Loucy (cell line): Measurements from ENCODE around the gene KCNMA1.

Experiments used
- H2AFZ ChIP-seq: fragments of 200-600 bp; sonication (generic); 2 replicates; pipeline ENCODE4 v1.6.0; 2016; ENCODE audit warnings: antibody characterized with exemption, mild to moderate bottlenecking, low read length, moderate library complexity
- H3F3A ChIP-seq: fragments of 200-600 bp; 2 replicates; pipeline ENCODE4 v1.6.0; 2016; ENCODE audit warnings: antibody characterized with exemption, low read depth, mild to moderate bottlenecking
- H3K27me3 ChIP-seq: fragments of 200-600 bp; sonication (generic); 2 replicates; pipeline ENCODE4 v1.6.1; 2014; ENCODE audit warnings: low read length, mild to moderate bottlenecking; ENCODE audit not compliant: insufficient read depth, poor library complexity, severe bottlenecking
- H3K36me3 ChIP-seq: fragments of 200-600 bp; sonication (generic); 2 replicates; pipeline ENCODE4 v1.6.1; 2016; ENCODE audit warnings: low read length; ENCODE audit not compliant: insufficient read depth
- H3K4me1 ChIP-seq: fragments of 200-600 bp; sonication (generic); 2 replicates; pipeline ENCODE4 v1.5.1; 2014; ENCODE audit warnings: low read length, mild to moderate bottlenecking; ENCODE audit not compliant: insufficient read depth, poor library complexity, severe bottlenecking
- H3K4me2 ChIP-seq: fragments of 200-600 bp; sonication (generic); 2 replicates; pipeline ENCODE4 v1.6.0; 2014; ENCODE audit warnings: antibody characterized with exemption, low read length, low read depth, mild to moderate bottlenecking; ENCODE audit not compliant: poor library complexity, severe bottlenecking
- H3K4me3 ChIP-seq: fragments of 200-600 bp; sonication (generic); 2 replicates; pipeline ENCODE4 v1.5.1; 2014; ENCODE audit warnings: low read length, mild to moderate bottlenecking, mixed read lengths; ENCODE audit not compliant: poor library complexity, severe bottlenecking
- H3K79me2 ChIP-seq: fragments of 200-600 bp; sonication (generic); 2 replicates; pipeline ENCODE4 v1.6.1; 2014; ENCODE audit warnings: low read length; ENCODE audit not compliant: insufficient read depth
- H3K9ac ChIP-seq: fragments of 200-600 bp; sonication (generic); 2 replicates; pipeline ENCODE4 v1.6.0; 2014; ENCODE audit warnings: mild to moderate bottlenecking, low read depth, low read length, moderate library complexity; ENCODE audit not compliant: poor library complexity, severe bottlenecking
- H3K9me2 ChIP-seq: fragments of 200-600 bp; sonication (generic); replicated peaks from 2 replicates; pipeline ENCODE4 v1.6.1; 2016; ENCODE audit warnings: low read depth, low read length, mixed read lengths
- H3K9me3 ChIP-seq: fragments of 200-600 bp; sonication (generic); 2 replicates; pipeline ENCODE4 v1.6.1; 2014; ENCODE audit warnings: mild to moderate bottlenecking, antibody characterized with exemption, low read length, low read depth; ENCODE audit not compliant: insufficient read depth
- H4K20me1 ChIP-seq: fragments of 200-600 bp; sonication (generic); 2 replicates; pipeline ENCODE4 v1.6.0; 2014; ENCODE audit warnings: antibody characterized with exemption, low read length, mild to moderate bottlenecking; ENCODE audit not compliant: insufficient read depth, poor library complexity, severe bottlenecking
- EZH2phosphoT487 ChIP-seq: fragments of 200-600 bp; IDR thresholded peaks from 2 replicates; pipeline ENCODE4 v1.6.1; 2018; ENCODE audit warnings: antibody characterized with exemption, mild to moderate bottlenecking, moderate library complexity, borderline replicate concordance
- TF ChIP-seq, protein P1 (sequence below): fragments of 200-600 bp; sonication (generic); conservative IDR thresholded peaks from 2 replicates; pipeline ENCODE4 v1.5.1; 2014; ENCODE audit warnings: mild to moderate bottlenecking, antibody characterized with exemption, low read length

KCNMA1 gene

DNA sequence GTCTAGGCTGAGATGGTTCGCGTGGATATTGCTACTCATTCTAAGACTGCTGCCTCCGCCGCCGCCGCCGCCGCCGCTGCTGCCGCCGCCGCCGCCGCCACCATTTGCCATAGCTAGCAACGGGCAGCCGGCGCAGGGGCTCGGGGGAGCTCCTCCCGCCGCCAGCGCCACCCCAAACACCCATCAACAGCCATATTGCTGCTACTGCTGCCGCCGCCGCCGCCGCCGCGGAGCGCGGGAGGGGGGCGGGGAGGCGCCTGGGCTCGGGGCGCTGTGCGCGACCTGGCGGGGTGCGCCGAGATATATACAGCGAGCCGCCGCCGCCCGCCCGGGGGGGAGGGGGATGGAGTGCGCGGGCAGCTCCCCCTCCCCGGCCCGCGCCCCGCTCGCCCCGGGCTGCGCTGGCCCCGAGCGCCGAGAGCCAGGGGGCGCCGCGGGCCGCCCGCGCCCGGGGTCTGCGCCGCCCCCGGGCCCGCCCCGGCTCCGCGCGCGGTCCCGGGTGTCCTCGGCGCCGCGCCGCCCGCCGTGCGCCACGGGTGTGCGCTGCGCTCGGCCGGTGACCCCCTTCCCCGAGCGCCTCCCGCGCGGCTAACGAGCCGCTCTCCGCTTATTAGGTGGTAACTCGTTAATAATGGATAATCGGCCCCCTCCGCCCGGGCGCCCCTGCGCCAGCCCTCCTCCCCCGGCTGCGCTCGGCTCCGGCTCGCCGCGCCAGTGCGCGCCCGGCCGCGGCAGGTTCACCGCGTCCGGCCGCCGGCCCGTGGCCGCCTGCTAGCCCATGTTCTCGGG lies at the start of gene KCNMA1:
Gene KCNMA1, minus strand, starts transcription at position 277 of the 789 bp plus-strand sequence.
- Histone ChIP-seq H3K4me3 (no peak within 1 kb of the TSS), H4K20me1 (no peaks in the 10 kb centered on the region), H2AFZ (no peak within 1 kb of the TSS), H3K9me2 (no peaks in the 10 kb centered on the region), H3F3A (no peaks in the 10 kb centered on the region), H3K79me2 (no peaks in the 10 kb centered on the region), H3K36me3 (no peaks in the 10 kb centered on the region), H3K27me3 (no peaks in the 10 kb centered on the region), H3K4me1 (peaks cover 3% of the 10 kb centered on the region), H3K9ac (no peak within 1 kb of the TSS), H3K4me2 (no peak within 1 kb of the TSS), H3K9me3 (no peaks in the 10 kb centered on the region)
- TF ChIP-seq, protein P1, sequence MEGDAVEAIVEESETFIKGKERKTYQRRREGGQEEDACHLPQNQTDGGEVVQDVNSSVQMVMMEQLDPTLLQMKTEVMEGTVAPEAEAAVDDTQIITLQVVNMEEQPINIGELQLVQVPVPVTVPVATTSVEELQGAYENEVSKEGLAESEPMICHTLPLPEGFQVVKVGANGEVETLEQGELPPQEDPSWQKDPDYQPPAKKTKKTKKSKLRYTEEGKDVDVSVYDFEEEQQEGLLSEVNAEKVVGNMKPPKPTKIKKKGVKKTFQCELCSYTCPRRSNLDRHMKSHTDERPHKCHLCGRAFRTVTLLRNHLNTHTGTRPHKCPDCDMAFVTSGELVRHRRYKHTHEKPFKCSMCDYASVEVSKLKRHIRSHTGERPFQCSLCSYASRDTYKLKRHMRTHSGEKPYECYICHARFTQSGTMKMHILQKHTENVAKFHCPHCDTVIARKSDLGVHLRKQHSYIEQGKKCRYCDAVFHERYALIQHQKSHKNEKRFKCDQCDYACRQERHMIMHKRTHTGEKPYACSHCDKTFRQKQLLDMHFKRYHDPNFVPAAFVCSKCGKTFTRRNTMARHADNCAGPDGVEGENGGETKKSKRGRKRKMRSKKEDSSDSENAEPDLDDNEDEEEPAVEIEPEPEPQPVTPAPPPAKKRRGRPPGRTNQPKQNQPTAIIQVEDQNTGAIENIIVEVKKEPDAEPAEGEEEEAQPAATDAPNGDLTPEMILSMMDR = no peak
- TF ChIP-seq EZH2phosphoT487 = no peak

DNA sequence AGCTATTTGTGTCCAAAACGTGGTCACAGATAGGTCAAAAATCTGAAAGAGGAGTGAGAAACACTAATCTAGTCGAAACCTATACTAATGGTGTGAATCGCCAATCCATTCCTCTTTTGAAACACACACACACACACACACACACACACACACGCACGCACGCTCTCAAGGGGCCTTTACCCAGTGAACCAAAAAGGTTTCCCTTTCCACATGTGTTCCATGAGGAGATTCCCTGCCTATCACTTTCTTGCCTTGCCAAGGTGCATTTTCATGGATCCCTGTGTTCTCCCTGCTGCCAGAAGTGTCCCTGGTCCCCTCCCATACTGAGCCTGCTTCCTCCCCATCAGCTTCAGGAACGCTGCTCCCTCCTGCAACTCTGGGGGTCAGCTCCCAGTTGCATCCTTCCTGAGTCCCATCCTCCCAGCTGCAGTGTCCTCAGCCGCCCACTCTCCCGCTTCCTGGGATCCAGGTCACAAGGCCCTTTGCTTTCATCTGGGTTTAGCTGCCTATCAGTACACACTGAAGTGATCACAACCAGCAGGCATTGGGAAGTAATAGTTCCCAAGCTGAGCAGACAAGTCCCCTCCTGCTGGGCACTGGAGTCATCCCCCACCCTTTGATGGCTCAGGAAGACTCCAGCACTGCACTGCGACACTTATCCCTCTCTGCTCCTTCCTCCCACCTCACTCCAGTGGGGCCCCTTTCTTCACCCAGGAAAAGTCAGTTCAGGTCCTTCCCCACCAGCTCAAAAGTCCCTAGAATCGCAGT lies 49.2 kb upstream of the KCNMA1 start:
- Histone ChIP-seq H2AFZ (no peak overlapping the region), H3K9me3 (no peaks in the 10 kb centered on the region), H3K79me2 (no peaks in the 10 kb centered on the region), H3K9ac (no peak overlapping the region), H3K36me3 (no peaks in the 10 kb centered on the region), H3K27me3 (no peaks in the 10 kb centered on the region), H3K4me1 (no peaks in the 10 kb centered on the region), H3F3A (no peaks in the 10 kb centered on the region), H3K9me2 (no peaks in the 10 kb centered on the region), H4K20me1 (no peaks in the 10 kb centered on the region), H3K4me2 (no peak overlapping the region), H3K4me3 (no peak overlapping the region)
- TF ChIP-seq, protein P1 = no peak
- no peak for TF ChIP-seq EZH2phosphoT487

DNA sequence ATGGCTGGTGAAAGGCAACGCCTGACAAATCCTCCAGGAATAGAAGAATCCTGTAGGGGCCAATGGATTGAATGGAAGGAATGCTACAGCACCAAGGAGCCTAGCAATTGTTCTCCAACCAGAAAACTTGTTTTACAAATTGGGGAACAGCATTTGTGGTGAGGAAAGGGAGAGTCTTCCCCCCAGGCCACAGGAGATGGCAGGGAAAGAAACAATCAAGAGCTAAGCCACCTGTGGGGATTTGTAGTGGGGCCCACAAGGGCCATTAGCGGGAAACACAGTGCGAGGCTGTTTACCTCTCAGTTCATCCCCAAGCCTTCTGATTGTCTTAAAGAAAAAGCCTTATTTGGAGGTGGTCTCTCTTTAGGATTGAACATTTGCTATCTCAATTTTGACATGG lies 48.5 kb upstream of the KCNMA1 start:
- no peaks in the 10 kb centered on the region for H3K27me3 ChIP-seq
- H3K9me2 ChIP-seq = no peaks in the 10 kb centered on the region
- H3K79me2 ChIP-seq = no peaks in the 10 kb centered on the region
- TF ChIP-seq, protein P1 = no peak
- TF ChIP-seq EZH2phosphoT487 = no peak
- H3K36me3 ChIP-seq = no peaks in the 10 kb centered on the region
- H3K4me2 ChIP-seq = no peak overlapping the region
- no peaks in the 10 kb centered on the region for H3K4me1 ChIP-seq
- H4K20me1 ChIP-seq = no peaks in the 10 kb centered on the region
- H3F3A ChIP-seq = no peaks in the 10 kb centered on the region
- no peaks in the 10 kb centered on the region for H3K9me3 ChIP-seq
- H3K9ac ChIP-seq = no peak overlapping the region
- no peak overlapping the region for H2AFZ ChIP-seq
- H3K4me3 ChIP-seq = no peak overlapping the region
